Liver (tissue), 9 donors: Measurements from ENCODE around the gene SIX1. TPM values are rescaled to one million over a fixed set of nuclear protein-coding genes. Genes with fewer than 3 reads are reported as not detected.

Experiments
- DNase-seq: peaks from one replicate; pipeline ENCODE4 v3.0.0-alpha.2; 2017; ENCODE audit warnings: low spot score
- H3K27ac ChIP-seq, 2 donors: one replicate each; pipeline ENCODE4 v1.7.0; 2013; ENCODE audit warnings: inconsistent platforms in 2 of 2, low read length in 2 of 2, control low read depth in 1 of 2, low read depth in 1 of 2, mild to moderate bottlenecking in 1 of 2
- H3K27me3 ChIP-seq, 4 donors: one replicate each; pipeline versions ENCODE4 v1.6.1 to v1.7.0; 2013; ENCODE audit warnings: low read length in 3 of 4, inconsistent platforms in 1 of 4, mild to moderate bottlenecking in 1 of 4, moderate library complexity in 1 of 4; ENCODE audit not compliant: control insufficient read depth in 4 of 4, insufficient read depth in 4 of 4
- H3K36me3 ChIP-seq, 4 donors: one replicate each; pipeline versions ENCODE4 v1.6.1 to v1.7.0; 2013; ENCODE audit warnings: low read length in 3 of 4, mild to moderate bottlenecking in 3 of 4, low read depth in 1 of 4, moderate library complexity in 1 of 4; ENCODE audit not compliant: control insufficient read depth in 4 of 4, insufficient read depth in 3 of 4
- H3K4me1 ChIP-seq, 4 donors: one replicate each; pipeline versions ENCODE4 v1.6.1 to v1.7.0; 2013; ENCODE audit warnings: low read length in 3 of 4, mild to moderate bottlenecking in 3 of 4, moderate library complexity in 1 of 4; ENCODE audit not compliant: control insufficient read depth in 4 of 4, insufficient read depth in 4 of 4
- H3K4me3 ChIP-seq, 3 donors: one replicate each; pipeline versions ENCODE4 v1.6.1 to v1.7.0; 2013; ENCODE audit warnings: low read length in 3 of 3, control low read depth in 1 of 3, low read depth in 1 of 3, mild to moderate bottlenecking in 1 of 3
- H3K9ac ChIP-seq, 2 donors: one replicate each; pipeline ENCODE4 v1.7.0; 2013; ENCODE audit warnings: low read length in 2 of 2, mild to moderate bottlenecking in 2 of 2, moderate library complexity in 2 of 2, control low read depth in 1 of 2, low read depth in 1 of 2
- H3K9me3 ChIP-seq, 4 donors: one replicate each; pipeline versions ENCODE4 v1.6.1 to v1.7.0; 2013; ENCODE audit warnings: low read length in 3 of 4; ENCODE audit not compliant: control insufficient read depth in 4 of 4
- ATF3 ChIP-seq: IDR thresholded peaks from 2 replicates; pipeline ENCODE4 v1.6.1; 2016; ENCODE audit warnings: antibody characterized with exemption
- CTCF ChIP-seq: fragments of 150-350 bp; IDR thresholded peaks from 2 replicates; pipeline ENCODE4 v1.5.1; 2017; ENCODE audit warnings: improper control_type of control experiment, low read depth, low read length; ENCODE audit not compliant: missing input control
- EGR1 ChIP-seq, 2 donors: IDR thresholded peaks; 2 replicates each; pipeline ENCODE4 v1.6.1; 2016 to 2018; ENCODE audit warnings: antibody characterized with exemption in 2 of 2, low read depth in 2 of 2
- FOXA1 ChIP-seq: IDR thresholded peaks from 2 replicates; pipeline ENCODE4 v1.6.1; 2016; ENCODE audit warnings: antibody characterized with exemption
- FOXA2 ChIP-seq: IDR thresholded peaks from 2 replicates; pipeline ENCODE4 v1.6.1; 2016; ENCODE audit warnings: antibody characterized with exemption
- GABPA ChIP-seq, 2 donors: IDR thresholded peaks in 1 of 2; conservative IDR thresholded peaks in 1 of 2; 2 replicates each; pipeline ENCODE4 v1.6.1; 2016; ENCODE audit warnings: antibody characterized with exemption in 2 of 2, mild to moderate bottlenecking in 1 of 2, moderate library complexity in 1 of 2
- HNF4A ChIP-seq, 2 donors: conservative IDR thresholded peaks; 2 replicates each; pipeline ENCODE4 v1.6.1; 2016; ENCODE audit warnings: antibody characterized with exemption in 2 of 2, mild to moderate bottlenecking in 2 of 2
- HNF4G ChIP-seq: IDR thresholded peaks from 2 replicates; pipeline ENCODE4 v1.6.1; 2016; ENCODE audit warnings: antibody characterized with exemption
- MAX ChIP-seq: IDR thresholded peaks from 2 replicates; pipeline ENCODE4 v1.6.1; 2016; ENCODE audit warnings: antibody characterized with exemption
- NR2F2 ChIP-seq: IDR thresholded peaks from 2 replicates; pipeline ENCODE4 v1.6.1; 2016; ENCODE audit warnings: antibody characterized with exemption
- RAD21 ChIP-seq, 2 donors: IDR thresholded peaks; 2 replicates each; pipeline ENCODE4 v1.6.1; 2016; ENCODE audit warnings: antibody characterized with exemption in 2 of 2, mild to moderate bottlenecking in 2 of 2
- REST ChIP-seq: IDR thresholded peaks from 2 replicates; pipeline ENCODE4 v1.6.1; 2016; ENCODE audit warnings: antibody characterized with exemption, mild to moderate bottlenecking
- ZBTB33 ChIP-seq: IDR thresholded peaks from 2 replicates; pipeline ENCODE4 v1.6.1; 2016; ENCODE audit warnings: antibody characterized with exemption
- whole genome bisulfite sequencing: extraction: QIAGEN DNeasy Blood & Tissue Kit; methylation state at CpG from one replicate; pipeline ENCODE4 v1.1.7; 2013; 5-methylcytosine and 5-hydroxymethylcytosine counted together
- polyA plus RNA-seq, 2 donors: library from polyadenylated mRNA; stranded (reverse) in 1 of 2; unstranded in 1 of 2; fragments of 200-250 nt in 1 of 2; fragments of >200 nt in 1 of 2; fragmentation: Nextera tagmentation in 1 of 2; extraction: Ambion mirVana in 1 of 2; gene quantifications; one replicate each; pipeline versions ENCODE4 v1.2.1 to v1.2.3, GENCODE V29; 2013 to 2015
- total RNA-seq, 2 donors: library from RNA; depleted of rRNA; stranded (reverse); fragments of >200 nt; gene quantifications; one replicate each; pipeline ENCODE4 v1.2.3, GENCODE V29; 2014
- donor health status: healthy.
- donor health status: healthy.
- donor health status: healthy.
- donor health status: healthy.
- donor health status: healthy.

The SIX1 gene
- total and polyA plus RNA-seq, 4 donors: not detected

GRCh38 chr14:60654334-60654821 is 5.1 kb upstream of the SIX1 start:
- Histone ChIP-seq H3K9me3 (no peaks in the 10 kb centered on the region), H3K4me3 (no peak overlapping the region), H3K36me3 (no peaks in the 10 kb centered on the region), H3K27me3 (peaks cover 4 to 34% (median 20%) of the 10 kb centered on the region in 4 donors), H3K27ac (no peak overlapping the region), H3K9ac (no peak overlapping the region), H3K4me1 (peaks cover 12 to 34% (median 20%) of the 10 kb centered on the region in 4 donors)
- TF ChIP-seq EGR1 (IDR thresholded peaks at IDR 0.05; ENCODE audit: low read depth in 2 of 2) (no peak), ATF3 (no peak), FOXA1 (no peak), REST (no peak), NR2F2 (no peak), HNF4G (no peak), HNF4A (conservative IDR thresholded peaks at IDR 0.05) (no peak), ZBTB33 (no peak), GABPA (IDR thresholded peaks at IDR 0.05 in 1 of 2, conservative IDR thresholded peaks at IDR 0.05 in 1 of 2) (no peak)
- 29% methylated on average over 3 of the region's 3 CpGs for WGBS
- no peak for DNase-seq

GRCh38 chr14:60653701-60654161 is 4.5 kb upstream of the SIX1 start:
- Histone ChIP-seq H3K4me1 (peaks cover 16 to 40% (median 26%) of the 10 kb centered on the region in 4 donors), H3K27me3 (peaks cover 4 to 34% (median 21%) of the 10 kb centered on the region in 4 donors), H3K9me3 (no peaks in the 10 kb centered on the region), H3K4me3 (no peak overlapping the region), H3K27ac (no peak overlapping the region), H3K36me3 (no peaks in the 10 kb centered on the region), H3K9ac (no peak overlapping the region)
- TF ChIP-seq HNF4G: no peak
- no peak for TF ChIP-seq RAD21 (IDR thresholded peaks at IDR 0.05)
- no peak for TF ChIP-seq FOXA2
- TF ChIP-seq CTCF: no peak
- no peak for TF ChIP-seq REST
- TF ChIP-seq HNF4A (conservative IDR thresholded peaks at IDR 0.05): no peak
- no peak for TF ChIP-seq NR2F2
- no peak for TF ChIP-seq MAX
- no peak for TF ChIP-seq EGR1 (IDR thresholded peaks at IDR 0.05; ENCODE audit: low read depth in 2 of 2)
- no peak for DNase-seq
- WGBS: 13% methylated on average over 14 of the region's 14 CpGs
